Airway epithelial cell (primary cell): ENCODE measurements around the gene CLEC4A. TPM values are rescaled to one million over a fixed set of nuclear protein-coding genes. Genes with fewer than 3 reads are reported as not detected.

Experiments
- total RNA-seq: library from RNA; depleted of rRNA; stranded (reverse); fragments of >200 nt; gene quantifications from 2 replicates; pipeline ENCODE4 v1.2.3, GENCODE V29; 2015

Gene CLEC4A
- 0.42 TPM in 1 of 2 replicates, not detected in the other for total RNA-seq

GRCh38 chr12:8123124-8123912, at the start of gene CLEC4A:
TSS of gene CLEC4A (plus strand) at chr12:8123617. CDS start at chr12:8123879, 262 bp downstream.

DNA sequence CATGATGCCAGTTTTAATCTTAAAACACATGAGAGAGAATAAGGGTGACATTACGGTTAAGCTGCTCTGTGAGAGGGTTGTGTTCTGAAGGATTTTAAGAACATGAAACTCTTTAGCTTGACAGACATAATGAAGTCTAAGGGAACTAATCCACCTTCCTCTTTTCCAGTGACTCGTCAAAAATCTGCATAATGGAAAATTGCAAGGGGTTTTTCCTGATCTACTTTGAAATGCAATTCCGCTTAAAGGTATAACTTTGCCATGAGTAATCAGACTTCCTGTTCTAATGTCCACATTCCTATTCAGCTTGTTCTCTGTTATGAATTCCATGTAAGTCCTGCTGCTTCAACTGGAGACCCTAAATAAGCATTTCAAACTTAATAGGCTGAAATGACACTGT, 33.4 kb downstream of the CLEC4A start, which contains the start of gene ZNF705A:
Gene ZNF705A (plus strand): TSS at position 171 of the 400 bp plus-strand sequence. CDS start 15,611 bp downstream, outside the sequence.

Other genes starting within 250 kb of the CLEC4A start
- 11.2 and 14.1 TPM in 2 replicates for gene SLC2A3, start 187.4 kb upstream of the CLEC4A start, total RNA-seq
- gene FOXJ2, start 90.9 kb upstream of the CLEC4A start, total RNA-seq = 6.7 and 9.2 TPM in 2 replicates
- gene C3AR1, start 57.3 kb upstream of the CLEC4A start, total RNA-seq = not detected in 2 replicates
- 19.0 and 33.2 TPM in 2 replicates for gene NECAP1, start 41.3 kb upstream of the CLEC4A start, total RNA-seq
- gene ZNF705A, start 33.4 kb downstream of the CLEC4A start, total RNA-seq = not detected in 2 replicates
- not detected in 2 replicates for gene FAM90A1, start 104.0 kb downstream of the CLEC4A start, total RNA-seq